Stimulated activated naive CD8-positive, alpha-beta T cell treated with anti-CD3 and anti-CD28 coated beads, Interleukin-15, Interleukin-2, amounts not matched to agents 100 U/mL and 50 U/mL, for 24 hours (primary cell): ENCODE measurements around the gene LHFPL2.
"Not testable (repeated sequence)": the region's sequence is repeated elsewhere in the genome, so short reads cannot be mapped to it uniquely, and the experiment has no call there.

Source experiments
- ATAC-seq: fragments of 150-1000 bp; cut with Tn5 transposase; one replicate; pipeline ENCODE4 v1.10.0; 2021
- DNase-seq: peaks from one replicate; pipeline ENCODE4 v3.0.0; 2021

The LHFPL2 gene

DNA sequence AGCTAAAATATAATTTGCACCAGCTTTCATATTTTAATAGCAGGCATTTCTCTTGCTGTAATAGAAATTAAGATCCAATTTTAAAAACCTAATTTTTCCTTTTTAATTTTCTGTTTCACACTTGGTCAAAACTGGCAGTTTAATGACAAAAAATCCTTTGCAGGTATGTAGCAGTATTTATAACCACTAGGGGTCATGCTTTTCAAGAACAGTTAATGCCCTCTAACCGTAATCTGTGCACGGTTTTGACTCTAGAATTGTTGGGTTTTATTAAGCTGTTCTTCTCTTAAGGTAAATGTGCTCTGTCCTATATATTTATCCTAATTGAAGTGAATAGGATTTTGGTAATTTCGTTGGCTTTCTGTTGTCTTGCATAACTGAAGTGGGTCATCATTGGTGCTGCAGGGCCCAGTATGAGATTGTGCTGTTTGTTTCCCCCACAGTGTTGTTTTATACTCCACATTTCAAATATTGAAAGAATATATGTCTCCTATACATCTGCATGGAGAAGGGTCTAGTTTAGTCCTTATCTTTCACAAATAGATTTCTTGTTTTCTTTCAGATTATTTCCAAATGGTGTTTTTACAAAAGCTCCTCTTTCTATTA, 180.7 kb downstream of the LHFPL2 start:
- ATAC-seq (no peak), DNase-seq (no peak)

DNA sequence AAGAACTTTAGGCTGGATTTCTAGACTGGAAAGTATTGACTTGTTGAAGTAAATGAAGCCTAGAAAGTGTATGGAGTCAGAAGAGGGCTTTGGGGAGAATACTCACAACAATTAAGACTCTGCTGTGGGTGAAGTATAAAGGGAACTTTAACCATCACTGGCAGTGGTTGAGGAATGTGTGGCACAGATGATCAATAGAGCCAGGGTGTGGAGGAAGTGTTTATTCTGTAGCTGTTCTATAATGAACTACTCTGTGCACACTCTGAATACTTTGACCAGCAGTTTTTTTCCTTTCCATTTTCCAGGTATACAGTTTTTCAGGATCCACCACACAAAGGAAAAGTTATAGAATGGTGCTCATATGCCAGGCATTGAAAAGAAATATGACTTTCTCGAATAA, 181.4 kb downstream of the LHFPL2 start:
- DNase-seq (no peak), ATAC-seq (no peak)

DNA sequence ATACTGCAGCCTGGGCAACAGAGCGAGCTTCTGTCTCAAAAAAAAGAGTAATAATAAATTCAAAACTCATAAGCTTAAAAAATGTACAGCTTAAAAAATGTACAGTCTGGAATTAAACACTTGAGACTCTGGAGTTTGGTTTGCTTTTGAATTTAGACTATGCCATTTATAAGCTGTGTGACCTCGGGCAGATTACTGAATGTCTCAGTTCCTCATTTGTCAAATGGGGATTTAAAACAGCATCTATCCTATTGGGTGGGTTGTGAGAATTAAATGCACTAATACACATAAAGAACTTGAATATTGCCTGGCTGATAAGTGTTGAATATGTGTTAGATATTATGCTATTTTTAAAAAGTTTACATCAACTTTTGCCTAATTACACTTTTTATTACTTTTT, 189.7 kb downstream of the LHFPL2 start:
- ATAC-seq (no peak), DNase-seq (no peak)

DNA sequence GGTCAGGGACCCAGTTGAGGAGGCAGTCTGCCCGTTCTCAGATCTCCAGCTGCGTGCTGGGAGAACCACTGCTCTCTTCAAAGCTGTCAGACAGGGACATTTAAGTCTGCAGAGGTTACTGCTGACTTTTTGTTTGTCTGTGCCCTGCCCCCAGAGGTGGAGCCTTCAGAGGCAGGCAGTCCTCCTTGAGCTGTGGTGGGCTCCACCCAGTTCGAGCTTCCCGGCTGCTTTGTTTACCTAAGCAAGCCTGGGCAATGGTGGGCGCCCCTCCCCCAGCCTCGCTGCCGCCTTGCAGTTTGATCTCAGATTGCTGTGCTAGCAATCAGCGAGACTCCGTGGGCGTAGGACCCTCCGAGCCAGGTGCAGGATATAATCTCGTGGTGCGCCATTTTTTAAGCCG, 191.1 kb downstream of the LHFPL2 start:
- ATAC-seq, DNase-seq: not testable (repeated sequence)

DNA sequence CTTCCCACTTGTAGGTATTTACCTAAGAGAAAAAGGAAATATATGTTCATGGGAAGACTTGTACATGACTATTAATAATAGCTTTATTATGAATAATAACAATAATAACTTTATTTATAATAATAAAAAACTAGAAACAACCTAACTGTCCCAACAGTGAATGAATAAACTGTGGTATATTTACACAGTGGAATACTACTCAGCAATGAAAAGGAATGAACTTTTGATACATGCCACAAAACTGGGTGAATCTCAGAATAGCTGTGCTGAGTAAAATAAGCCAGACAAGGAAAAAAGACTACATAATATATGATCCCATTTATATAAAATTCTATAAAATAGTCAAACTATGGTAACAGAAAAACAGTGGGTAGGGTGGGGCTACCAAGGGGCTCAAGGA, 199.5 kb downstream of the LHFPL2 start:
- DNase-seq: no peak
- no peak for ATAC-seq

DNA sequence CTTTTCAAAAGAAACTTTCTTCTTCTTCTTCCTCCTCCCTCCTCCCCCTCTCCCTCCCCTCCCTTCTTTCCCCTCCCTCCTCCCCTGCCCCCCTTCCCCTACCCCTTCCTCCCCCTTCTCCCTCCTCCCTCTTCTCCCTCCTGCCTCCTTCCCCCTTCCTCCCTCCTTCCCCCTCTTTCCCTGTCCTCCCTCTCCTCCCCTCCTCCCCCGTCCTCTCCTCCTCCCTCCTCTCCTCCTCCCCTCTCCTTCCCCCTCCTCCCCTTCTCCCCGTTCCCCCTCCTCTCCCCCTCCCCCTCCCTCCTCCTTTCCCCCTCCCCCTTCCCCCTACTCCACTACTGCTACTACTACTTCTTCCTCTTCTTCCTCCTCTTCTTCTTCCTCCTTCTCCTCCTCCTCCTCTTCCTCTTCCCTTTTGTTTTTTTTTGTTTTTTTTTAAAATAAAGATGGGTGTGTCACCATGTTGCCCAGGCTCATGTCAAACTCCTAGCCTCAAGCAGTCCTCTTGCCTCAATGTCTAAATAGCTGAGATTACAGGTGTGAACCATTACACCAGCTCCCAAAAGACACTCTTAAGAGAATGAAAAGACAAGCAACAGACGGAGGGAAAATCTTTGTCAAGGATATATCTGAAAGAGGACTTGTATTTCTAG, 200.7 kb downstream of the LHFPL2 start:
- DNase-seq (no peak), ATAC-seq (no peak)
